ENCODE data around the gene WNK2.

WNK2 gene

GRCh38 chr9:93187047-93187446, 3.1 kb downstream of the WNK2 start:
- H4K8ac ChIP-seq (ENCODE audit: low read depth, low read length), result no peak overlapping the region
- no peak overlapping the region for H3K4me3 ChIP-seq (ENCODE audit: low read length in 2 of 2)
- no peak overlapping the region for H2BK12ac ChIP-seq (ENCODE audit: low read length)
- H3K23ac ChIP-seq (ENCODE audit: low read depth, low read length, poor library complexity), result no peak overlapping the region
- no peaks in the 10 kb centered on the region for H3K9me3 ChIP-seq (replicated peaks in 1 of 2; ENCODE audit: control insufficient read depth in 2 of 2, insufficient read depth in 1 of 2, low read depth in 1 of 2, low read length in 2 of 2)
- H3K9ac ChIP-seq (ENCODE audit: low read depth, low read length, poor library complexity), result no peak overlapping the region
- H3K27me3 ChIP-seq (ENCODE audit: control insufficient read depth in 3 of 3, insufficient read depth in 3 of 3, low read depth in 1 of 3, low read length in 3 of 3), result peaks cover 0 to 60% (median 39%) of the 10 kb centered on the region in 3 experiments
- no CpG with 5 or more reads among the region's 9 CpGs for WGBS, 2 donors (ENCODE audit: extremely low coverage in 2 of 2, insufficient read length in 2 of 2, insufficient replicate concordance in 1 of 2)
- no peak overlapping the region for H2BK120ac ChIP-seq (ENCODE audit: low read depth, low read length)
- no peak overlapping the region for H2BK15ac ChIP-seq (ENCODE audit: low read length)
- no peak overlapping the region for H3K4me2 ChIP-seq (ENCODE audit: insufficient read depth, low read length, poor library complexity, severe bottlenecking)
- H3K18ac ChIP-seq (ENCODE audit: low read length), result no peak overlapping the region
- H3K27ac ChIP-seq (replicated peaks; ENCODE audit: low read length), result no peak overlapping the region
- no peaks in the 10 kb centered on the region for H3K36me3 ChIP-seq (replicated peaks in 1 of 2; ENCODE audit: control insufficient read depth in 2 of 2, insufficient read depth in 2 of 2, low read length in 2 of 2)
- H2AK5ac ChIP-seq (ENCODE audit: low read depth, low read length), result no peak overlapping the region
- H3K4ac ChIP-seq (ENCODE audit: low read length), result no peak overlapping the region
- H3K14ac ChIP-seq (ENCODE audit: low read length), result no peak overlapping the region
- H3K79me1 ChIP-seq (ENCODE audit: low read depth, low read length), result peaks cover 7% of the 10 kb centered on the region
- peaks cover 13 to 27% of the 10 kb centered on the region in 2 donors for H3K4me1 ChIP-seq (ENCODE audit: control insufficient read depth in 2 of 2, insufficient read depth in 1 of 2, low read depth in 1 of 2, low read length in 2 of 2)
- no peak for DNase-seq (ENCODE audit: low spot score)
- no peak overlapping the region for H2BK5ac ChIP-seq (ENCODE audit: low read length)
- H4K91ac ChIP-seq (ENCODE audit: low read depth, low read length, poor library complexity), result no peak overlapping the region
- no peak overlapping the region for H2AFZ ChIP-seq (ENCODE audit: low read length)

GRCh38 chr9:93187574-93187973, 3.6 kb downstream of the WNK2 start:
- H3K79me1 ChIP-seq (ENCODE audit: low read depth, low read length), result peaks cover 7% of the 10 kb centered on the region
- peaks cover 13 to 27% of the 10 kb centered on the region in 2 donors for H3K4me1 ChIP-seq (ENCODE audit: control insufficient read depth in 2 of 2, insufficient read depth in 1 of 2, low read depth in 1 of 2, low read length in 2 of 2)
- H2AK5ac ChIP-seq (ENCODE audit: low read depth, low read length), result no peak overlapping the region
- H3K9ac ChIP-seq (ENCODE audit: low read depth, low read length, poor library complexity), result peak overlapping the region; percentile 4
- no peak overlapping the region for H4K91ac ChIP-seq (ENCODE audit: low read depth, low read length, poor library complexity)
- no peak overlapping the region for H3K4me2 ChIP-seq (ENCODE audit: insufficient read depth, low read length, poor library complexity, severe bottlenecking)
- H3K27me3 ChIP-seq (ENCODE audit: control insufficient read depth in 3 of 3, insufficient read depth in 3 of 3, low read depth in 1 of 3, low read length in 3 of 3), result peaks cover 0 to 55% (median 35%) of the 10 kb centered on the region in 3 experiments
- H3K18ac ChIP-seq (ENCODE audit: low read length), result no peak overlapping the region
- DNase-seq (ENCODE audit: low spot score), result no peak
- H3K4ac ChIP-seq (ENCODE audit: low read length), result no peak overlapping the region
- no peak overlapping the region for H2BK120ac ChIP-seq (ENCODE audit: low read depth, low read length)
- no peaks in the 10 kb centered on the region for H3K36me3 ChIP-seq (replicated peaks in 1 of 2; ENCODE audit: control insufficient read depth in 2 of 2, insufficient read depth in 2 of 2, low read length in 2 of 2)
- H2BK12ac ChIP-seq (ENCODE audit: low read length), result no peak overlapping the region
- no peak overlapping the region for H3K14ac ChIP-seq (ENCODE audit: low read length)
- H2BK15ac ChIP-seq (ENCODE audit: low read length), result no peak overlapping the region
- H2BK5ac ChIP-seq (ENCODE audit: low read length), result no peak overlapping the region
- H4K8ac ChIP-seq (ENCODE audit: low read depth, low read length), result no peak overlapping the region
- H3K23ac ChIP-seq (ENCODE audit: low read depth, low read length, poor library complexity), result no peak overlapping the region
- H3K4me3 ChIP-seq (ENCODE audit: low read length in 2 of 2), result no peak overlapping the region
- no peak overlapping the region for H2AFZ ChIP-seq (ENCODE audit: low read length)
- WGBS, 2 donors (ENCODE audit: extremely low coverage in 2 of 2, insufficient read length in 2 of 2, insufficient replicate concordance in 1 of 2), result no CpG with 5 or more reads among the region's 5 CpGs
- H3K9me3 ChIP-seq (replicated peaks in 1 of 2; ENCODE audit: control insufficient read depth in 2 of 2, insufficient read depth in 1 of 2, low read depth in 1 of 2, low read length in 2 of 2), result no peaks in the 10 kb centered on the region
- H3K27ac ChIP-seq (replicated peaks; ENCODE audit: low read length), result no peak overlapping the region

GRCh38 chr9:93188426-93189368, 4.8 kb downstream of the WNK2 start:
- Histone ChIP-seq H3K18ac (ENCODE audit: low read length) (peak overlapping the region; percentile 55), H2AK5ac (ENCODE audit: low read depth, low read length) (no peak overlapping the region), H3K23ac (ENCODE audit: low read depth, low read length, poor library complexity) (peak overlapping the region; percentile 55), H3K9ac (ENCODE audit: low read depth, low read length, poor library complexity) (no peak overlapping the region), H2BK15ac (ENCODE audit: low read length) (no peak overlapping the region), H2BK12ac (ENCODE audit: low read length) (no peak overlapping the region), H3K27ac (replicated peaks; ENCODE audit: low read length) (no peak overlapping the region), H4K91ac (ENCODE audit: low read depth, low read length, poor library complexity) (no peak overlapping the region), H3K14ac (ENCODE audit: low read length) (no peak overlapping the region), H3K4ac (ENCODE audit: low read length) (no peak overlapping the region), H3K4me1 (ENCODE audit: control insufficient read depth in 2 of 2, insufficient read depth in 1 of 2, low read depth in 1 of 2, low read length in 2 of 2) (peaks cover 17 to 25% of the 10 kb centered on the region in 2 donors), H3K27me3 (ENCODE audit: control insufficient read depth in 3 of 3, insufficient read depth in 3 of 3, low read depth in 1 of 3, low read length in 3 of 3) (peaks cover 0 to 43% (median 23%) of the 10 kb centered on the region in 3 experiments), H2AFZ (ENCODE audit: low read length) (no peak overlapping the region), H2BK120ac (ENCODE audit: low read depth, low read length) (no peak overlapping the region), H3K4me2 (ENCODE audit: insufficient read depth, low read length, poor library complexity, severe bottlenecking) (no peak overlapping the region), H3K4me3 (ENCODE audit: low read length in 2 of 2) (no peak overlapping the region), H3K9me3 (replicated peaks in 1 of 2; ENCODE audit: control insufficient read depth in 2 of 2, insufficient read depth in 1 of 2, low read depth in 1 of 2, low read length in 2 of 2) (no peaks in the 10 kb centered on the region), H4K8ac (ENCODE audit: low read depth, low read length) (peak overlapping the region; percentile 43), H3K36me3 (replicated peaks in 1 of 2; ENCODE audit: control insufficient read depth in 2 of 2, insufficient read depth in 2 of 2, low read length in 2 of 2) (no peaks in the 10 kb centered on the region), H3K79me1 (ENCODE audit: low read depth, low read length) (peaks cover 10% of the 10 kb centered on the region), H2BK5ac (ENCODE audit: low read length) (no peak overlapping the region)
- no CpG with 5 or more reads among the region's 14 CpGs for WGBS, 2 donors (ENCODE audit: extremely low coverage in 2 of 2, insufficient read length in 2 of 2, insufficient replicate concordance in 1 of 2)
- DNase-seq (ENCODE audit: low spot score), result no peak

- H3K4ac ChIP-seq (ENCODE audit: low read length), result no peak overlapping the region
- H3K4me1 ChIP-seq (ENCODE audit: control insufficient read depth in 2 of 2, insufficient read depth in 1 of 2, low read depth in 1 of 2, low read length in 2 of 2), result peaks cover 24 to 25% of the 10 kb centered on the region in 2 donors
- H3K79me1 ChIP-seq (ENCODE audit: low read depth, low read length), result peaks cover 10% of the 10 kb centered on the region
- no peak for DNase-seq (ENCODE audit: low spot score)
- H3K9ac ChIP-seq (ENCODE audit: low read depth, low read length, poor library complexity), result peak overlapping the region; percentile 54
- no peak overlapping the region for H3K4me2 ChIP-seq (ENCODE audit: insufficient read depth, low read length, poor library complexity, severe bottlenecking)
- no peak overlapping the region for H2BK120ac ChIP-seq (ENCODE audit: low read depth, low read length)
- H3K36me3 ChIP-seq (replicated peaks in 1 of 2; ENCODE audit: control insufficient read depth in 2 of 2, insufficient read depth in 2 of 2, low read length in 2 of 2), result no peaks in the 10 kb centered on the region
- H4K8ac ChIP-seq (ENCODE audit: low read depth, low read length), result no peak overlapping the region
- no peak overlapping the region for H3K14ac ChIP-seq (ENCODE audit: low read length)
- no peak overlapping the region for H4K91ac ChIP-seq (ENCODE audit: low read depth, low read length, poor library complexity)
- peak overlapping the region; percentile 55 for H3K23ac ChIP-seq (ENCODE audit: low read depth, low read length, poor library complexity)
- no peak overlapping the region for H2AFZ ChIP-seq (ENCODE audit: low read length)
- H3K27me3 ChIP-seq (ENCODE audit: control insufficient read depth in 3 of 3, insufficient read depth in 3 of 3, low read depth in 1 of 3, low read length in 3 of 3), result peaks cover 0 to 38% (median 17%) of the 10 kb centered on the region in 3 experiments
- no peak overlapping the region for H3K27ac ChIP-seq (replicated peaks; ENCODE audit: low read length)
- peak overlapping the region; percentile 55 for H3K18ac ChIP-seq (ENCODE audit: low read length)
- H2AK5ac ChIP-seq (ENCODE audit: low read depth, low read length), result no peak overlapping the region
- peak overlapping the region in 1 of 2 donors; percentile 44 for H3K4me3 ChIP-seq (ENCODE audit: low read length in 2 of 2)
- H2BK12ac ChIP-seq (ENCODE audit: low read length), result no peak overlapping the region
- WGBS, 2 donors (ENCODE audit: extremely low coverage in 2 of 2, insufficient read length in 2 of 2, insufficient replicate concordance in 1 of 2), result no CpG with 5 or more reads among the region's 21 CpGs
- no peak overlapping the region for H2BK5ac ChIP-seq (ENCODE audit: low read length)
- no peaks in the 10 kb centered on the region for H3K9me3 ChIP-seq (replicated peaks in 1 of 2; ENCODE audit: control insufficient read depth in 2 of 2, insufficient read depth in 1 of 2, low read depth in 1 of 2, low read length in 2 of 2)
- no peak overlapping the region for H2BK15ac ChIP-seq (ENCODE audit: low read length)
These were observed 5.6 kb downstream of the WNK2 start for GRCh38 chr9:93189369-93190132.

All from neuronal stem cell (in vitro differentiated cells).